Measurements from ENCODE around the gene FBXL13. TPM values are rescaled to one million over a fixed set of nuclear protein-coding genes. Genes with fewer than 3 reads are reported as not detected.
"Not testable (repeated sequence)": the region's sequence is repeated elsewhere in the genome, so short reads cannot be mapped to it uniquely, and the experiment has no call there.

The FBXL13 gene
- total and polyA plus RNA-seq, 5 experiments from 2014 or later = 0.28 to 3.3 (median 1.3) TPM

GRCh38 chr7:103010211-103010610 is 64.4 kb downstream of the FBXL13 start:
- POLR2A ChIA-PET = no interaction called here
- H3K27ac Mint-ChIP-seq = no peak overlapping the region
- DNase-seq = no peak
- ATAC-seq = no peak
- H3K27me3 Mint-ChIP-seq = peaks cover 0 to 2% (median 0%) of the 10 kb centered on the region in 5 donors
- H3K36me3 Mint-ChIP-seq = peaks cover 20 to 40% (median 30%) of the 10 kb centered on the region in 3 donors
- H3K4me3 Mint-ChIP-seq = no peak overlapping the region
- peaks cover 0 to 16% (median 4%) of the 10 kb centered on the region in 9 donors for H3K9me3 Mint-ChIP-seq
- peaks cover 0 to 15% (median 2%) of the 10 kb centered on the region in 4 donors for H3K4me1 Mint-ChIP-seq

GRCh38 chr7:103009466-103010185 is 65.0 kb downstream of the FBXL13 start:
- Mint-ChIP-seq H3K27me3 (peaks cover 0 to 2% (median 0%) of the 10 kb centered on the region in 5 donors), H3K9me3 (peaks cover 0 to 12% (median 4%) of the 10 kb centered on the region in 9 donors), H3K4me3 (no peak overlapping the region), H3K36me3 (peaks cover 26 to 41% (median 30%) of the 10 kb centered on the region in 3 donors), H3K27ac (no peak overlapping the region), H3K4me1 (peaks cover 0 to 14% (median 2%) of the 10 kb centered on the region in 4 donors)
- DNase-seq = peak in 1 of 10 donors; percentile 62
- ATAC-seq = no peak
- POLR2A ChIA-PET = no interaction called here

- Mint-ChIP-seq H3K27me3 (peaks cover 0 to 11% (median 0%) of the 10 kb centered on the region in 5 donors), H3K27ac (no peak overlapping the region), H3K4me3 (no peak overlapping the region), H3K36me3 (peaks cover 25 to 46% (median 41%) of the 10 kb centered on the region in 3 donors), H3K4me1 (peaks cover 0 to 2% (median 0%) of the 10 kb centered on the region in 4 donors), H3K9me3 (peaks cover 10 to 41% (median 23%) of the 10 kb centered on the region in 9 donors)
- POLR2A ChIA-PET = interaction anchor here (0.6 kb wide), 1 partner anchor 32 kb away, joined by 9 read pairs; no protein-coding TSS in a partner anchor
- DNase-seq = no peak
- no peak for ATAC-seq
These were observed 71.6 kb downstream of the FBXL13 start for GRCh38 chr7:103003004-103003403.

- Mint-ChIP-seq H3K27me3 (peaks cover 0 to 11% (median 0%) of the 10 kb centered on the region in 5 donors), H3K27ac (no peak overlapping the region), H3K4me3 (no peak overlapping the region), H3K9me3 (peaks cover 13 to 41% (median 23%) of the 10 kb centered on the region in 9 donors), H3K4me1 (peaks cover 0 to 2% (median 0%) of the 10 kb centered on the region in 4 donors), H3K36me3 (peaks cover 23 to 44% (median 39%) of the 10 kb centered on the region in 3 donors)
- DNase-seq (no peak), ATAC-seq (no peak)
- POLR2A ChIA-PET = no interaction called here
These were observed 73.4 kb downstream of the FBXL13 start for GRCh38 chr7:103001210-103001609.

- Mint-ChIP-seq H3K36me3 (peaks cover 2 to 13% (median 10%) of the 10 kb centered on the region in 3 donors), H3K27me3 (peaks cover 0 to 5% (median 0%) of the 10 kb centered on the region in 5 donors), H3K4me3 (no peak overlapping the region), H3K4me1 (peaks cover 0 to under 1% (median 0%) of the 10 kb centered on the region in 4 donors), H3K27ac (no peak overlapping the region), H3K9me3 (peaks cover 5 to 14% (median 8%) of the 10 kb centered on the region in 9 donors)
- ATAC-seq (no peak), DNase-seq (no peak)
- POLR2A ChIA-PET = no interaction called here
These were observed 77.6 kb downstream of the FBXL13 start for GRCh38 chr7:102996957-102997356.

GRCh38 chr7:102995609-102996008 is 79.0 kb downstream of the FBXL13 start:
- H3K9me3 Mint-ChIP-seq, H3K36me3 Mint-ChIP-seq, H3K4me3 Mint-ChIP-seq, ATAC-seq, H3K4me1 Mint-ChIP-seq, POLR2A ChIA-PET, H3K27me3 Mint-ChIP-seq, DNase-seq, H3K27ac Mint-ChIP-seq: not testable (repeated sequence)

- ATAC-seq = no peak
- POLR2A ChIA-PET = no interaction called here
- Mint-ChIP-seq H3K9me3 (peaks cover 0 to 3% (median 0%) of the 10 kb centered on the region in 9 donors), H3K27ac (no peak overlapping the region), H3K27me3 (no peaks in the 10 kb centered on the region), H3K4me3 (no peak overlapping the region), H3K4me1 (peaks cover 0 to 2% (median 0%) of the 10 kb centered on the region in 4 donors), H3K36me3 (no peaks in the 10 kb centered on the region)
- DNase-seq = no peak
These were observed 80.0 kb downstream of the FBXL13 start for GRCh38 chr7:102994567-102994966.

- H3K36me3 Mint-ChIP-seq = no peaks in the 10 kb centered on the region
- H3K4me1 Mint-ChIP-seq = peaks cover 0 to 7% (median 0%) of the 10 kb centered on the region in 4 donors
- no peak for DNase-seq
- H3K27me3 Mint-ChIP-seq = no peaks in the 10 kb centered on the region
- H3K4me3 Mint-ChIP-seq = no peak overlapping the region
- POLR2A ChIA-PET = no interaction called here
- no peak overlapping the region for H3K27ac Mint-ChIP-seq
- ATAC-seq = no peak
- peaks cover 0 to 3% (median 0%) of the 10 kb centered on the region in 9 donors for H3K9me3 Mint-ChIP-seq
These were observed 80.9 kb downstream of the FBXL13 start for GRCh38 chr7:102993718-102994029.

GRCh38 chr7:102992938-102993717 is 81.5 kb downstream of the FBXL13 start:
- H3K4me1 Mint-ChIP-seq = peaks cover 0 to 7% (median 0%) of the 10 kb centered on the region in 4 donors
- DNase-seq (no peak), ATAC-seq (no peak)
- POLR2A ChIA-PET = no interaction called here
- no peaks in the 10 kb centered on the region for H3K27me3 Mint-ChIP-seq
- H3K36me3 Mint-ChIP-seq = no peaks in the 10 kb centered on the region
- no peak overlapping the region for H3K27ac Mint-ChIP-seq
- H3K9me3 Mint-ChIP-seq = peaks cover 0 to 3% (median 0%) of the 10 kb centered on the region in 9 donors
- H3K4me3 Mint-ChIP-seq = no peak overlapping the region

GRCh38 chr7:102992509-102992937 is 82.1 kb downstream of the FBXL13 start:
- peaks cover 0 to 2% (median 0%) of the 10 kb centered on the region in 9 donors for H3K9me3 Mint-ChIP-seq
- no peak overlapping the region for H3K4me3 Mint-ChIP-seq
- POLR2A ChIA-PET = no interaction called here

GRCh38 chr7:102991540-102992214 is 82.9 kb downstream of the FBXL13 start:
- Mint-ChIP-seq H3K27me3 (no peaks in the 10 kb centered on the region), H3K4me3 (no peak overlapping the region), H3K9me3 (no peaks in the 10 kb centered on the region), H3K36me3 (no peaks in the 10 kb centered on the region), H3K27ac (no peak overlapping the region), H3K4me1 (peaks cover 0 to 7% (median 0%) of the 10 kb centered on the region in 4 donors)
- ATAC-seq (no peak), DNase-seq (no peak)
- POLR2A ChIA-PET = no interaction called here

More at GRCh38 chr7:102992509-102992937, 82.1 kb downstream of the FBXL13 start:
- Mint-ChIP-seq H3K4me1 (peaks cover 0 to 7% (median 0%) of the 10 kb centered on the region in 4 donors), H3K27ac (no peak overlapping the region), H3K36me3 (no peaks in the 10 kb centered on the region), H3K27me3 (no peaks in the 10 kb centered on the region)
- ATAC-seq = no peak
- DNase-seq = no peak

GRCh38 chr7:102991077-102991539 is 83.5 kb downstream of the FBXL13 start:
- Mint-ChIP-seq H3K4me3 (no peak overlapping the region), H3K9me3 (no peaks in the 10 kb centered on the region), H3K4me1 (peaks cover 0 to 7% (median 0%) of the 10 kb centered on the region in 4 donors), H3K27ac (no peak overlapping the region), H3K36me3 (no peaks in the 10 kb centered on the region), H3K27me3 (no peaks in the 10 kb centered on the region)
- POLR2A ChIA-PET = no interaction called here
- no peak for DNase-seq
- ATAC-seq = no peak

Measured in naive thymus-derived CD8-positive, alpha-beta T cell (primary cell).